ENCODE data around the gene FLT4.
A peak's percentile ranks its signal among the peaks of the same experiment; 100 is the strongest.
"Not testable (repeated sequence)": the region's sequence is repeated elsewhere in the genome, so short reads cannot be mapped to it uniquely, and the experiment has no call there.

Gene FLT4

DNA sequence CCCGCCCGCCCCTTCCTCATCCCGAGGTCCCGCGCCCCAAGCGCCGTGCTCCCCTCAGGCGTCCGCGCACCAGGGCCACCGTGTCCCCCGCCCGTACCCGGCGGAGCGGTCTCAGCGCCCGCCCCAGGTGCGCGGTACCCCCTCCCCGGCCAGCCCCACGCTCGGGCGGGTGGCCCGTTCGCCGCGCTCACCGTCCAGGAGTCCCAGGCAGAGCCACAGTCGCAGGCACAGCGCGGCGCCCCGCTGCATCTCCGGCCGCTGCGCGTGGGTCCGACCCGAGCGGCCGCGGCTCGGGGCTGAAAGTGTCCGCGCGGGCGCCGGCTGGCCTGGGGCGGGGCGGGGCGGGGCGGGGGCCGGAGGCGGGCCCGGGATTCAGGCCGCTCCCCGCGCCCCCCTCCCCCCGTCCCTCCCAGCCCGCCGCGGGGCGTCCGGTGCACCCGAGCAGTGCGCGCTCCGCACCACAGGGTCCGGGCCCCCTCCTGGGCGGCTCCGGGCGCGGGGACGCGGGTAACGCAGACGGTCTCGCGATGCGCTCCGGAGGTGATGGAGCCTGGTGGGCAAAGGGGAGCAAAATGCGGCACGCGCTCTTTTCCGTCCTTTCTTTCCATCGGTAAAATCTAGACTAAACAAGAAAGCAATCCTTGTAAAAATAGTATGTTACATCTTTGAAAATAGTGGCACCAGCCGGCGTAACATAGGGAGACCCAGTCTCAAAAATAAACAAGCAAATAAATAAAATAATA, at the start of gene FLT4:
TSS of gene FLT4 (minus strand) at position 304 of the 743 bp plus-strand sequence. CDS start at position 249, 55 bp downstream.
- H3K36me3 ChIP-seq (ENCODE audit: insufficient read depth, low read length): no peaks in the 10 kb centered on the region
- H3K4me1 ChIP-seq (ENCODE audit: insufficient read depth, low read length): no peaks in the 10 kb centered on the region
- H3K9ac ChIP-seq (ENCODE audit: low read depth, low read length): peak within 1 kb of the TSS; percentile 66
- no peaks in the 10 kb centered on the region for H3K9me3 ChIP-seq (ENCODE audit: control insufficient read depth, insufficient read depth, low read length)

DNA sequence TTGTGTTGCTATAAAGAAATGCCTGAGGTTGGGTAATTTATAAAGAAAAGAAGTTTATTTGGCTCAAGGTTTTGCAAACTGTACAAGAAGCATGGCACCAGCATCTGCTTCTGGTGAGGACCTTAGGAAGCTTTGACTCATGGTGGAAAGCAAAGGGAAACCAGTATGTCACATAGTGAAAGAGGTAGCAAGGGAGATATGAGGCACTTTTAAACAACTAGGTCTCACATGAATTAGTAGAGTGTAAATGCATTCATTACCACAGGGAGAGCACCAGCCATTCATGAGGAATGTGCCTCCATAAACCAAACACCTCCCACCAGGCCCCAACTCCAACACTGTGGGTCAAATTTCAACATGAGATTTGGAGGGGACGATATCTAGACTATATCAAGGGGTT, 49.6 kb upstream of the FLT4 start:
- H3K9ac ChIP-seq (ENCODE audit: low read depth, low read length): no peak overlapping the region
- H3K4me1 ChIP-seq (ENCODE audit: insufficient read depth, low read length): no peaks in the 10 kb centered on the region
- no peaks in the 10 kb centered on the region for H3K36me3 ChIP-seq (ENCODE audit: insufficient read depth, low read length)
- H3K9me3 ChIP-seq (ENCODE audit: control insufficient read depth, insufficient read depth, low read length): peaks cover under 1% of the 10 kb centered on the region; the same call in 1 of the 2 replicates

DNA sequence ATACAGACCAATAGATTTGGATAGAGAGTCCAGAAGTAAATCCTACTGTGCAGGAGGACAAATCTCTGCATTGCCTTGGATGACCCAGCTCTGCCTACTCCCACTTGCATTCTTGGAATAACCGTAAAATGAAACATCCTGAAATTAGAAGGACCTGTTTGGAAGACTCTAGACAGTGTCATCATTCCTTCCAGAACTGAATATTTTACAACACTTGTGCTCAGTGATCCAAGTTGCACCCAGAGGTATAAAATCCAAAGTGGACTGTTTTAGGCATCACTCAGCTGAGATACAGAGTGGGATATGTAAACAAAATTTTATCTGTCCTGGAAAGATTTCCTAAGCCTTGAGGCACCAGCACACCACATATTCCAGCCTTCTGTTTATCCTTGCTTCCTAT, 46.7 kb upstream of the FLT4 start:
- Histone ChIP-seq H3K36me3 (ENCODE audit: insufficient read depth, low read length) (no peaks in the 10 kb centered on the region), H3K9ac (ENCODE audit: low read depth, low read length) (no peak overlapping the region), H3K9me3 (ENCODE audit: control insufficient read depth, insufficient read depth, low read length) (no peaks in the 10 kb centered on the region; the same call in 1 of the 2 replicates), H3K4me1 (ENCODE audit: insufficient read depth, low read length) (no peaks in the 10 kb centered on the region)

DNA sequence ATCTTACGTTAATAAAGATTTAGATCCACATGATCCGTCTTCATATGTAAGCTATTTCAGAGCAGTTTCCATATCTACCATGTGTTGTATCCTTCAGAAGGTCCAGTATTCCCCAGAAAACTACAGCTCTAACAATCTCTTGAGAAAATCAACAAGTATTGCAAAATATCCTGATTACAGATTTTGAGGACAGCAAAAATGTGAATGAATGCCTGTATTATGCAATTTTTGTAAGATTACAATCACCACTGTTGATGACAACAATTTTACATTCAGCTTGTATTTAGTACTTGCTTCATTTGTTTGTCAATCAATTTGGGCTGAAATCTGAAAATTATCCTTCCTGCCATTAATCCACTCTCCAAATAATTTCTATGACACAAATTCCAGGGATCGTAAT, 43.0 kb upstream of the FLT4 start:
- H3K4me1 ChIP-seq (ENCODE audit: insufficient read depth, low read length): peaks cover 7% of the 10 kb centered on the region; the same call in 1 of the 2 replicates
- H3K9ac ChIP-seq (ENCODE audit: low read depth, low read length): no peak overlapping the region
- no peaks in the 10 kb centered on the region for H3K36me3 ChIP-seq (ENCODE audit: insufficient read depth, low read length)

DNA sequence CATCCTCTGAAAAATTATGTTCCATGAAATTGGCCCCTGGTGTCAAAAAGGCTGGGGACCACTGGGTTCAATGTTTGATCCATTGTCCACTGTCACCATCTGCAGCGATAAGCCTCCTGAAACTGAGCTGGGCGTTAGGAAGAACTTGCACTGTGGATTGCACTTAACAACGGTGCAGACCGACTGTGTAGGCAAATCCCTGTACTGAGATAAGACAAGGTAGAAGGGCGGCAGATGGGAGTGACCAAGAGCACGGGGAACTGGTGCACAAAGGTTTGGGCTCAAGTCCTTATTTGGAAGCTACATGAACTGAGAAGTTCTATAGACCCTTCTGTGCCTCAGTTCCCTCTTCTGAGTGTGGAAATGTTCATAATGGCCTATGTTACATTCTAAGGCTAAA, 41.6 kb upstream of the FLT4 start:
- Histone ChIP-seq H3K4me1 (ENCODE audit: insufficient read depth, low read length) (peaks cover 7% of the 10 kb centered on the region; the same call in 1 of the 2 replicates), H3K9ac (ENCODE audit: low read depth, low read length) (no peak overlapping the region), H3K36me3 (ENCODE audit: insufficient read depth, low read length) (no peaks in the 10 kb centered on the region), H3K9me3 (ENCODE audit: control insufficient read depth, insufficient read depth, low read length) (no peaks in the 10 kb centered on the region)

More for the DNA sequence above, 43.0 kb upstream of the FLT4 start:
- H3K9me3 ChIP-seq (ENCODE audit: control insufficient read depth, insufficient read depth, low read length): no peaks in the 10 kb centered on the region

DNA sequence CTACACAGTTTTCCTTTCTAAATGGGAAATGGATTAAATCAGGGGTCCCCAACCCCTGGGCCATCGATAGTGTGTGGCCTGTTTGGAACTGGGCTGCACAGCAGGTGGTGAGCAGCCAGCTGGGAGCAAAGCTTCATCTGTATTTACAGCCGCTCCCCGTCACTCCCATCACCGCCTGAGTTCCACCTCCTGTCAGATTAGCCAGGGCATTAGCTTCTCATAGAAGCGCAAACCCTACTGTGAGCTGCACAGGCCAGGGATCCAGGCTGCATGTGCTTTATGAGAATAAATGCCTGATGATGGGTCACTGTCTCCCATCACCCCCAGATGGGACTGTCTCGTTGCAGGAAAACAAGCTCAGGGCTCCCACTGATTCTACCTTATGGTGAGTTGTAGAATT, 41.2 kb upstream of the FLT4 start:
- H3K4me1 ChIP-seq (ENCODE audit: insufficient read depth, low read length): peaks cover 7% of the 10 kb centered on the region; the same call in 1 of the 2 replicates
- no peak overlapping the region for H3K9ac ChIP-seq (ENCODE audit: low read depth, low read length)
- no peaks in the 10 kb centered on the region for H3K9me3 ChIP-seq (ENCODE audit: control insufficient read depth, insufficient read depth, low read length)
- H3K36me3 ChIP-seq (ENCODE audit: insufficient read depth, low read length): no peaks in the 10 kb centered on the region

DNA sequence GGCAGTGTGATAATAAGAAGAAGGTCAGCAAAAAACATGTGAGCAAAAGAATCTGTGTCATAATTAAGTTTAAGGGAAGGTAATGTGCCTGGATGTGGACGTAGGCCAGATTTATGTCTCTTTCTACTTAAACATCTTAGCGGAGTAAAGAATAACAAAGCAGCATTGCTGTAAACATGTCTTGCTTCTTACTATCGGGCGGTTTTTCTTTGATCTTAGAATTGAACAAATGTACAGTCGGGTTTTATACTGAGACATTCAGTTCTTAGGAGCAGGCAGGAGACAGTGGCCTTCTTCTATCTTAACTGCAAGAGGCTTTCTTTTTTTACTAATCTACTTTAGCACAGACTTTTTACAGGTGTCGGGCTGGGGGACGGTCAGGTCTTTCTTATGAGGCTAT, 40.4 kb upstream of the FLT4 start:
- Histone ChIP-seq H3K4me1 (ENCODE audit: insufficient read depth, low read length) (peaks cover 7% of the 10 kb centered on the region; the same call in 1 of the 2 replicates), H3K9ac (ENCODE audit: low read depth, low read length) (no peak overlapping the region), H3K9me3 (ENCODE audit: control insufficient read depth, insufficient read depth, low read length) (no peaks in the 10 kb centered on the region), H3K36me3 (ENCODE audit: insufficient read depth, low read length) (no peaks in the 10 kb centered on the region)

DNA sequence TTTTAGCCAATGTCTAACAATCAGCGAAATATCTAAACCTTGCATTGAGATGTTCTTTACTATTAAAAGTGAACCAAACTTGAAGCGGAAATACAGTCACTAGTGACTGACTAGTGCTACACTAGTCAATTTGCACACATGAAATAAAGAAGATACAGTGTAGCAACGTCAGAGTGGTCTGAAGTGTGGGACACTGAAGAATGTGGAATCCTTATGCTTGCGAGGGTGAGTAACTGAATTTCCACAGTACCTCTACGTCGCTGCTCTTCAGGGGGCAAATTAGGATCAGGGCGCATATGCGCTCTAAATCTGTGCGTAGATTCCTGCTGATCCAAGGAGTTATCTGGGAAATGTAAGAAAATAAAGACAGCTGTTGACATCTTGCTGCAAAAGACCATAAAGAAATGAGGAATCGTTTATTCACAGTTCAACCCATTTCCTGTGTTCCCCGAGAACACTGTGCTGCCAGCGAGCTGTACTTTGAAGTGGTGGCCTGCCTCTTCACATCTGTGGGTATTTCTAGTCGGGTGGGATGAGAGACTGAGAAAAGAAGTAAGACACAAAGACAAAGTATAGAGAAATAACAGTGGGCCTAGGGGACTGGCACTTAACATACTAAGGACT, 39.8 kb upstream of the FLT4 start:
- H3K9ac ChIP-seq (ENCODE audit: low read depth, low read length): no peak overlapping the region
- no peaks in the 10 kb centered on the region for H3K36me3 ChIP-seq (ENCODE audit: insufficient read depth, low read length)
- peaks cover 7% of the 10 kb centered on the region; the same call in 1 of the 2 replicates for H3K4me1 ChIP-seq (ENCODE audit: insufficient read depth, low read length)
- no peaks in the 10 kb centered on the region for H3K9me3 ChIP-seq (ENCODE audit: control insufficient read depth, insufficient read depth, low read length)

DNA sequence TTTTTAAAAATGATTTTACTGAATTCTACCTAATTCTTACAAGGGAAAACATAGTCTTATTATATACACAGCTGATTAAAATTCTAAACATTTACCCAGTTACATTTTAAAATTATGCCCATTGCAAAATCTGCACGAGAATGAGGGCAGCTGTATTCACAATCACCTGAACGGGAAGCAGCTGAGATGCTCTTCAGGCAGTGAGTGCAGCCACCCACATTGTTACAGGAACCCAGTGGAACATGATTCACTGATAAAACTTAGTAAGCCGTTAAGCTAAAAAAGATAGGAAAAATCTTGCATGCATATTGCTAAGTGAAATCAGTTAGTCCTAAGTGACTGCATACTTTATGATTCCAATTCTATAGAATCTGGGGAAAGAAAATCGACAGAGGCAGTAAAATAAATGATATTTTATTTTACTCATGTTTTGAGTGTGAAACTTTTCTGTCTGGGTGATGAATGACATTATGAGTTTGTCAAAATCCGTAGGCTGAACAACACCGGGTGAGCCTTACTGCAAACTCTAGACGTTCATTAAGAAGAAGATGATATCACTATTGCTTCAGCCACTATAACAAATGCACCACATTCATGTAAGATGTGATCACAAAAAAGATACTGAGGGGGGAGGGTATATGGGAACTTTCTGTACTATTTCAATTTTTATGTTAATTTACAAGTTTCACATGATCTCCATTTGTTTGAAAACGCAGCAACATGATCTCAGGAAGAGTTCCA, 39.1 kb upstream of the FLT4 start:
- Histone ChIP-seq H3K9me3 (ENCODE audit: control insufficient read depth, insufficient read depth, low read length) (no peaks in the 10 kb centered on the region), H3K4me1 (ENCODE audit: insufficient read depth, low read length) (peaks cover 7% of the 10 kb centered on the region; the same call in 1 of the 2 replicates), H3K9ac (ENCODE audit: low read depth, low read length) (no peak overlapping the region), H3K36me3 (ENCODE audit: insufficient read depth, low read length) (no peaks in the 10 kb centered on the region)

DNA sequence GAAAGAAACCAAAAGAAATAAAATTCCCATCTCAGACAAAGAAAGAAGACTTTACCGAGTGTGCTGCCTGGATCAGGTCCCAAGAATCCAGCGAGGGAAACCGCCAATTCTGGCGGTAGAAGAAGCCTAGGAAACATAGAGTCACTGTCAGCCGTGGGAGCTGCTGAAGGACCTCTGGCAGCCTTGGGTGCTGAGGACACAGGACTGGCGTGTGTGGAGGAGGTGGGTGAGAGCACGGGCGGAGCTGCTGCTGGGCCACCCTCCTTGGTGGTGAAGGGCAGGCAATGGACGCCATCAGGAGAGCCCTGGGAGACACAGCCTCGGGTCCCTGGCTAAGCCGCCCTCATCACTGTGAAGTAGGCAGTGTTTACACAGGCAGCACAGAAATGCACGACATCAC, 37.4 kb upstream of the FLT4 start:
- H3K9ac ChIP-seq (ENCODE audit: low read depth, low read length); H3K36me3 ChIP-seq (ENCODE audit: insufficient read depth, low read length); H3K9me3 ChIP-seq (ENCODE audit: control insufficient read depth, insufficient read depth, low read length); H3K4me1 ChIP-seq (ENCODE audit: insufficient read depth, low read length): not testable (repeated sequence)

DNA sequence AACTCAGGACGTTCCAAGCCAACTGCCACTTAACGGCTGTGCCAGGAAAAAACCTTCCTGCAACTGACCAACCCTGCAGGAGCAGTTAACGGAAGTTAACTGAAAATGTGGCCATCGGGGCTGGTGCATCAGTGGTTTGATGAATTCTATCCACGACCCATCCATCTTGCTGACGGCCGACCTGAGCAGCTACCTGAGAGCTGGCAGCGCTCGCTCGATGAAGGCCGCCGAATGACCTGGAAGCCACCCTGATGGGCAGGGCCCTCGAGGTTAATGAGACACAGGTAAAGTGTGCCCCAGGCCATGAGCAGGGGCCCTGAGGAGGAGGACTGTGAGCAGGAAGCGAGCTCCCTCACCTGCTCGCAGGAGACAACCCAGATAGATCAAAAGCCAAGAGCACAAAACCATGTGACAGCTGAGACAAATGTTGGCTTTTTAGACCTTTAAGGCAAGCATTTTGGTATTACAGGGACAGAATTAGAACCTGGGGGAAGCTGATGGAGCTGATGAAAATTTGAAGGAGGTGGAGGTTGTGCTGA, 35.3 kb upstream of the FLT4 start:
- no peak overlapping the region for H3K9ac ChIP-seq (ENCODE audit: low read depth, low read length)
- peaks cover 7% of the 10 kb centered on the region; the same call in 1 of the 2 replicates for H3K4me1 ChIP-seq (ENCODE audit: insufficient read depth, low read length)
- H3K36me3 ChIP-seq (ENCODE audit: insufficient read depth, low read length): no peaks in the 10 kb centered on the region
- H3K9me3 ChIP-seq (ENCODE audit: control insufficient read depth, insufficient read depth, low read length): no peaks in the 10 kb centered on the region

DNA sequence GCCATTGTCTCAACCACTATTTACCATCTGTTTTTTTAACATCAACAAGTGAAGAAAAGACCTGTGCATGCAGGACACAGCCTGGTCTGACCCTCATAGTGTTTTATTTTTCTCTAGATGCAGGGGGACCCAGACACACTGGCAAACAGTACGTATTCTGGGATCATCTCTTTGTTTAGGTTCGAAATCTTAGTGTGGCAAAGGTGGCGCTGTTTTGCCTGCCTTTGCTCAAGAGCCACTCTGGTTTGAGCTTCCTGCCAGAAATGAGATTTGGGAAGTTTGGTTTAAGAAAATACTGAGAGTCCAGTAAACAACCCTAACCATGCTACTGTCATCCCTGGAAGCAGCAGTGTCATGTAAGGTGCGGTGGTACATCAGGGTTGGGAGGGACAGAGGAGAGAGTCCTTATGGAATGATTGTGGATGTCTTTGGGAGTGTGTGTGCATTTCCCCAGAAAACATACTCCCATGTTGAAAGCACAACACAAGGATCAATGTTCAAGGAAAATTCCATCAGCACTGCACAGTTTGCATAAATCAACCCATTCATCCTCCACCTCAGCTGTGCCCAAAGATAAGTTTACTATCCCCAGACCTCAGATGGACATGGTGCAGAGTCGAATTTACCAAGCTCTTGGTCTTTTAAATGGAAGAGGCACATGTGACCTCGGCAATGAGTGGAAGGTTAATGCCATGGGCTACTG, 34.0 kb upstream of the FLT4 start:
- Histone ChIP-seq H3K9ac (ENCODE audit: low read depth, low read length) (no peak overlapping the region), H3K36me3 (ENCODE audit: insufficient read depth, low read length) (no peaks in the 10 kb centered on the region), H3K9me3 (ENCODE audit: control insufficient read depth, insufficient read depth, low read length) (no peaks in the 10 kb centered on the region), H3K4me1 (ENCODE audit: insufficient read depth, low read length) (no peaks in the 10 kb centered on the region; the same call in 1 of the 2 replicates)

DNA sequence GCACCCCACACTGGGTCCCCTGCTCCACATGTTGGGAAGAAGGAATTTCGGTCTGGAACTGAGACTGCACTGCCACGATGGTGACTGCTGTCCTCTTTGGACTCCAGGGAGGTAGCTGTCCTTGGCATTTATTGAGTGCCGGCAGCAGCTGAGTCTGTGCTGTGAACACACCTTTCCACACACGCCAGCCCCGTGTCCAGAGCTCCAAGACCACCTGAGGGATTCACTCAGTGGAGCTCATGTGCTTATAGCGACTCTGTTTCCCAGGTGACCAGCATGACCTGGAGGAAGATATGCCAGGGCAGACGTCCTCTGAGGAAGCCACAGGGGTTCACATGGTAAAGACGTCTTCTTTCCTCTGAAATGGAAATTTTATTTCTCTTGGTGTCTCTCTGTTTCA, 33.2 kb upstream of the FLT4 start:
- H3K36me3 ChIP-seq (ENCODE audit: insufficient read depth, low read length): no peaks in the 10 kb centered on the region
- no peak overlapping the region for H3K9ac ChIP-seq (ENCODE audit: low read depth, low read length)
- no peaks in the 10 kb centered on the region for H3K9me3 ChIP-seq (ENCODE audit: control insufficient read depth, insufficient read depth, low read length)
- no peaks in the 10 kb centered on the region for H3K4me1 ChIP-seq (ENCODE audit: insufficient read depth, low read length)

DNA sequence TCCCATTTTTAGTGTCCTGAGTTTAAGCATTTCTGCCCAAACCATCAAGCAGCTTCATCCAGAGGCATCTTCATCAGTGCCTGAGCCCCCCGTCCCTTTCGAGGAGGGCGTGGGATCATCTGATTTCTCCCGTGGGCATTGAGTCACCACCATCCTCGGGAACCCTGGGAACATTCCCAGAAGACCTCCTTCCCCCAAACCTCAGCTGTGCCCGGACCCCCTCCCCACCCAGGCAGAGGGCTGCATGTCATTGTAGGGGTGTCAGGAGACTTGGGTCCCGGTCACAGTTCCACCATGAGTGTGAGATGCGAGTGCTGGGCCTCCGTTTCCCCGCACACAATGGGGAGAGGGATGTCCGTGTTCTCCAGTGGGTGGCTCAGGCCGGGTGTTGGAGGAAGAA, 32.6 kb upstream of the FLT4 start:
- H3K9ac ChIP-seq (ENCODE audit: low read depth, low read length); H3K36me3 ChIP-seq (ENCODE audit: insufficient read depth, low read length); H3K9me3 ChIP-seq (ENCODE audit: control insufficient read depth, insufficient read depth, low read length); H3K4me1 ChIP-seq (ENCODE audit: insufficient read depth, low read length): not testable (repeated sequence)

Measured in ES-I3 (cell line).